GM12878 (cell line): ENCODE data around the gene SEMA4D. TPM values are rescaled to one million over a fixed set of nuclear protein-coding genes. Genes with fewer than 3 reads are reported as not detected.
A peak's percentile ranks its signal among the peaks of the same experiment; 100 is the strongest.

Source experiments
- ATAC-seq: fragments of 200-7000 bp; cut with Tn5 transposase; 3 replicates; pipeline ENCODE4 v1.9.1; 2020; ENCODE audit warnings: mild to moderate bottlenecking, moderate library complexity
- BruUV-seq: library from RNA; stranded (reverse); fragments of 400-500 nt; replicated peaks from 2 replicates; lab custom pipeline; 2021; lab: Mats Ljungman, UMichigan
- CTCF ChIA-PET: fragments of 300-600 bp; sonication (Branson Sonifier 250); formaldehyde crosslinking; extraction: SDS; loops from one replicate; lab custom pipeline; 2021; ENCODE audit warnings: inconsistent platforms; lab: Yijun Ruan, JAX
- POLR2A ChIA-PET: fragments of 350-600 bp; formaldehyde crosslinking; extraction: SDS; loops from one replicate; lab custom pipeline; 2021; ENCODE audit warnings: inconsistent platforms; lab: Charles Lee
- RAD21 ChIA-PET: fragments of 300-600 bp; sonication (Branson Sonifier 250); formaldehyde crosslinking; loops from one replicate; lab custom pipeline; 2023; ENCODE audit warnings: antibody characterized with exemption; ENCODE audit not compliant: unreplicated experiment; lab: Charles Lee
- SMC1A ChIA-PET: fragments of 300-600 bp; sonication (Branson Sonifier 250); formaldehyde crosslinking; loops from one replicate; lab custom pipeline; 2023; ENCODE audit not compliant: unreplicated experiment, uncharacterized antibody; lab: Charles Lee
- DNase-seq: peaks from one replicate; pipeline ENCODE4 v3.0.0-alpha.2; 2011; ENCODE audit warnings: low read depth, low spot score
- FAIRE-seq: peaks from 3 replicates; lab custom pipeline; 2011; peaks lifted over from hg19 to GRCh38; lab: Jason Lieb, UNC
- H2AFZ ChIP-seq: 2 replicates; pipeline ENCODE4 v1.6.0; 2011; ENCODE audit warnings: low read depth, low read length, control low read depth; ENCODE audit not compliant: control insufficient read depth
- H3K27ac ChIP-seq: 2 replicates; pipeline ENCODE4 v1.5.1; 2011; ENCODE audit warnings: control low read depth; ENCODE audit not compliant: control insufficient read depth, insufficient read depth
- H3K27me3 ChIP-seq, 2 experiments: replicated peaks in 1 of 2; 2 replicates each; pipeline versions ENCODE4 v1.6.0 to v1.6.1; 2011; ENCODE audit warnings: low read length in 1 of 2; ENCODE audit not compliant: control insufficient read depth in 2 of 2, insufficient read depth in 2 of 2
- H3K36me3 ChIP-seq, 2 experiments: 2 replicates each; pipeline ENCODE4 v1.5.1; 2011; ENCODE audit warnings: low read length in 1 of 2; ENCODE audit not compliant: control insufficient read depth in 2 of 2, insufficient read depth in 2 of 2
- H3K4me1 ChIP-seq: 2 replicates; pipeline ENCODE4 v1.6.1; 2011; ENCODE audit warnings: mild to moderate bottlenecking, low read length, moderate library complexity, mixed read lengths; ENCODE audit not compliant: control insufficient read depth, insufficient read depth
- H3K4me2 ChIP-seq: 2 replicates; pipeline ENCODE4 v1.6.0; 2011; ENCODE audit warnings: control low read depth; ENCODE audit not compliant: control insufficient read depth, insufficient read depth
- H3K4me3 ChIP-seq: fragments of 200-600 bp; sonication (generic); 2 replicates; pipeline ENCODE4 v1.5.1; 2016
- H3K79me2 ChIP-seq: 2 replicates; pipeline ENCODE4 v1.6.0; 2011; ENCODE audit warnings: low read length; ENCODE audit not compliant: control insufficient read depth, insufficient read depth
- H3K9ac ChIP-seq: 2 replicates; pipeline ENCODE4 v1.8.0; 2011; ENCODE audit warnings: low read length, control low read depth, mixed read lengths; ENCODE audit not compliant: control insufficient read depth, insufficient read depth
- H3K9me3 ChIP-seq: replicated peaks from 3 replicates; pipeline ENCODE4 v1.5.1; 2011; ENCODE audit warnings: mild to moderate bottlenecking, low read length; ENCODE audit not compliant: control insufficient read depth, insufficient read depth
- H4K20me1 ChIP-seq: 2 replicates; pipeline ENCODE4 v1.6.0; 2011; ENCODE audit not compliant: control insufficient read depth, insufficient read depth
- ATF3 ChIP-seq: IDR thresholded peaks from 2 replicates; pipeline ENCODE4 v1.6.1; 2011; ENCODE audit warnings: low read depth, mild to moderate bottlenecking, low read length, moderate library complexity, borderline replicate concordance; ENCODE audit errors: extremely low read depth
- BACH1 ChIP-seq: fragments of 450-650 bp; IDR thresholded peaks from 2 replicates; pipeline ENCODE4 v1.6.1; 2017; ENCODE audit warnings: mild to moderate bottlenecking, borderline replicate concordance
- BRCA1 ChIP-seq: IDR thresholded peaks from 2 replicates; pipeline ENCODE4 v1.6.1; 2011; ENCODE audit warnings: low read depth, low read length, improper control_type of control experiment
- CHD1 ChIP-seq: IDR thresholded peaks from 2 replicates; pipeline ENCODE4 v1.6.1; 2012; ENCODE audit warnings: low read depth, low read length, improper control_type of control experiment
- E2F8 ChIP-seq: fragments of 450-650 bp; IDR thresholded peaks from 2 replicates; pipeline ENCODE4 v1.6.1; 2018; ENCODE audit warnings: mild to moderate bottlenecking, low read depth, moderate library complexity; ENCODE audit not compliant: partially characterized antibody
- ELK1 ChIP-seq: IDR thresholded peaks from 2 replicates; pipeline ENCODE4 v1.6.1; 2012; ENCODE audit warnings: low read depth, low read length, improper control_type of control experiment
- FOXK2 ChIP-seq: fragments of 450-650 bp; IDR thresholded peaks from 2 replicates; pipeline ENCODE4 v1.6.1; 2017; ENCODE audit warnings: mild to moderate bottlenecking, moderate library complexity
- NR2C2 ChIP-seq: IDR thresholded peaks from 2 replicates; pipeline ENCODE4 v1.6.1; 2011; ENCODE audit warnings: borderline replicate concordance, low read depth; ENCODE audit not compliant: control insufficient read depth, insufficient read length
- RAD21 ChIP-seq: IDR thresholded peaks from 2 replicates; pipeline ENCODE4 v1.6.1; 2011; ENCODE audit warnings: mild to moderate bottlenecking, low read depth, low read length, moderate library complexity; ENCODE audit not compliant: insufficient read depth
- SP1 ChIP-seq: IDR thresholded peaks from one replicate; pipeline ENCODE4 v1.6.1; 2011; ENCODE audit warnings: low read depth, low read length
- SRF ChIP-seq, 2 experiments: IDR thresholded peaks; 2 replicates each; pipeline ENCODE4 v1.6.1; 2011; ENCODE audit warnings: low read depth in 2 of 2, low read length in 2 of 2, mild to moderate bottlenecking in 1 of 2, moderate library complexity in 1 of 2
- SUZ12 ChIP-seq: fragments of 200-600 bp; sonication (generic); IDR thresholded peaks from one replicate; pipeline ENCODE4 v1.6.1; 2018; ENCODE audit warnings: antibody characterized with exemption, mild to moderate bottlenecking; ENCODE audit not compliant: unreplicated experiment
- YY1 ChIP-seq: IDR thresholded peaks from 2 replicates; pipeline ENCODE4 v1.6.1; 2011; ENCODE audit warnings: low read depth, mild to moderate bottlenecking, low read length
- ZBTB33 ChIP-seq: fragments of 450-650 bp; IDR thresholded peaks from 2 replicates; pipeline ENCODE4 v1.6.1; 2017; ENCODE audit warnings: mild to moderate bottlenecking
- ZNF622 ChIP-seq: fragments of 450-650 bp; IDR thresholded peaks from 2 replicates; pipeline ENCODE4 v1.6.1; 2017; ENCODE audit warnings: mild to moderate bottlenecking, inconsistent platforms
- WGBS: methylation state at CpG from one replicate; pipeline ENCODE4 v1.1.6; 2016; ENCODE audit warnings: low lambda C conversion rate; ENCODE audit not compliant: insufficient replicate concordance, insufficient coverage; ENCODE audit errors: missing lambda C conversion rate; 5-methylcytosine and 5-hydroxymethylcytosine counted together
- in situ Hi-C: fragments of 300-500 bp; cut with MboI; formaldehyde crosslinking; loops from 9 replicates; pipeline ENCODE4 v1.14.3; 2018; ENCODE audit warnings: mixed read lengths
- intact Hi-C: fragments of 100-400 bp; cut with micrococcal nuclease; formaldehyde crosslinking; loops from one replicate; pipeline ENCODE4 v1.14.2; 2022; ENCODE audit not compliant: unreplicated experiment
- polyA plus RNA-seq, 11 experiments: library from polyadenylated mRNA; depleted of rRNA in 4 of 11; unstranded in 6 of 11; stranded (reverse) in 5 of 11; fragments of >200 nt; fragmentation: Nextera tagmentation in 4 of 11; fragmentation: Illumina TruSeq in 1 of 11; extraction: Ambion mirVana in 4 of 11; extraction: Trizol in 1 of 11; gene quantifications; 1 replicate in 1 of 11; 2 replicates in 10 of 11; pipeline versions ENCODE4 v1.2.1 to v1.2.3, GENCODE V29; 2011 to 2016; ENCODE audit warnings: inconsistent platforms in 2 of 11, missing spikeins in 2 of 11, low read depth in 1 of 11
- total RNA-seq, 4 experiments: library from RNA; depleted of rRNA in 3 of 4; stranded (reverse); fragments of >200 nt in 3 of 4; fragmentation: Illumina TruSeq in 1 of 4; extraction: Trizol in 1 of 4; gene quantifications; 2 replicates each; pipeline versions ENCODE4 v1.2.1 to v1.2.3, GENCODE V29; 2013 to 2021

The SEMA4D gene
- total and polyA plus RNA-seq, 10 of the 15 experiments (the other 5 are each of a cell fraction or from before 2014, with no cell fraction given) = 15.1 to 136 (median 39.6) TPM

- ChIA-PET RAD21 (interaction anchor here (0.7 to 10.3 kb wide), 28 partner anchors 11 to 126 kb away, joined by 3 to 119 read pairs (median 4); no protein-coding TSS in a partner anchor), CTCF (interaction anchor here (0.6 to 10.2 kb wide), 43 partner anchors 9 to 167 kb away, joined by 3 to 207 read pairs (median 6); no protein-coding TSS in a partner anchor), POLR2A (interaction anchor here (0.9 to 1.4 kb wide), 5 partner anchors 11 to 119 kb away, joined by 3 to 8 read pairs (median 4); no protein-coding TSS in a partner anchor), SMC1A (interaction anchor here (0.6 to 7.8 kb wide), 26 partner anchors 10 to 836 kb away, joined by 3 to 150 read pairs (median 4); no protein-coding TSS in a partner anchor)
- BruUV-seq = no TSS peak
- Histone ChIP-seq H3K4me1 (peaks cover 81% of the 10 kb centered on the region), H3K9ac (no peak overlapping the region), H3K4me2 (peak overlapping the region; percentile 18; the same call in 1 of the 2 replicates), H3K27ac (peak overlapping the region; percentile 90), H3K79me2 (peaks cover 90% of the 10 kb centered on the region), H3K4me3 (no peak overlapping the region), H3K9me3 (no peaks in the 10 kb centered on the region), H2AFZ (no peak overlapping the region), H3K36me3 (peaks cover 16 to 17% of the 10 kb centered on the region in 2 experiments; a peak in 3 of 4 replicates), H4K20me1 (no peaks in the 10 kb centered on the region; the same call in 1 of the 2 replicates), H3K27me3 (no peaks in the 10 kb centered on the region)
- WGBS = 70% methylated on average over 25 of the region's 25 CpGs
- DNase-seq = no peak
- ATAC-seq = peak; percentile 25
- intact Hi-C loops = loop anchor here (1.0 kb wide), 1 partner anchor 120 kb away; no protein-coding TSS in a partner anchor
- no peak for FAIRE-seq
- in situ Hi-C loops = loop anchor here (5.0 kb wide), 1 partner anchor 118 kb away; no protein-coding TSS in a partner anchor
- TF ChIP-seq FOXK2 (no peak), ZNF622 (no peak), NR2C2 (no peak), SP1 (no peak), SUZ12 (no peak), YY1 (peak; percentile 28; the same call in 1 of the 2 replicates), ELK1 (peak; percentile 79), BRCA1 (no peak), RAD21 (peak; percentile 85), E2F8 (no peak), SRF (IDR thresholded peaks at IDR 0.05; ENCODE audit: low read depth in 2 of 2, low read length in 2 of 2) (0 out of 4 replicates have a peak, but pooled peaks of 1 of the 2 experiments have one; percentile 4), BACH1 (no peak), ATF3 (no peak), CHD1 (no peak), ZBTB33 (no peak)
Measured at GRCh38 chr9:89428901-89429890, 68.7 kb downstream of the SEMA4D start.
